CD4-positive, alpha-beta T cell treated with Interleukin-4 for 4 hours (primary cell): ENCODE results near the gene PTPRN2.

Experiments
- DNase-seq: peaks from one replicate; pipeline ENCODE4 v3.0.0-alpha.2; 2020

The PTPRN2 gene

GRCh38 chr7:157846271-157846670 lies 741.4 kb downstream of the PTPRN2 start:
- no peak for DNase-seq

GRCh38 chr7:157845203-157845835 lies 742.3 kb downstream of the PTPRN2 start:
- no peak for DNase-seq

GRCh38 chr7:157844611-157845010 lies 743.0 kb downstream of the PTPRN2 start:
- DNase-seq = no peak

- no peak for DNase-seq
Observed at GRCh38 chr7:157844141-157844540, 743.5 kb downstream of the PTPRN2 start.

GRCh38 chr7:157843336-157844140 lies 744.1 kb downstream of the PTPRN2 start:
- DNase-seq = no peak

- no peak for DNase-seq
Observed at GRCh38 chr7:157841773-157842370, 745.8 kb downstream of the PTPRN2 start.

- DNase-seq = no peak
Observed at GRCh38 chr7:157840914-157841772, 746.5 kb downstream of the PTPRN2 start.

GRCh38 chr7:157840174-157840913 lies 747.3 kb downstream of the PTPRN2 start:
- no peak for DNase-seq

GRCh38 chr7:157839672-157840167 lies 747.9 kb downstream of the PTPRN2 start:
- DNase-seq = no peak

- no peak for DNase-seq
Observed at GRCh38 chr7:157839226-157839625, 748.4 kb downstream of the PTPRN2 start.

- DNase-seq = no peak
Observed at GRCh38 chr7:157837561-157837960, 750.1 kb downstream of the PTPRN2 start.

GRCh38 chr7:157837047-157837446 lies 750.6 kb downstream of the PTPRN2 start:
- no peak for DNase-seq

- DNase-seq = no peak
Observed at GRCh38 chr7:157834501-157835163, 753.0 kb downstream of the PTPRN2 start.

GRCh38 chr7:157832866-157833607 lies 754.6 kb downstream of the PTPRN2 start:
- DNase-seq = no peak

GRCh38 chr7:157832421-157832820 lies 755.2 kb downstream of the PTPRN2 start:
- DNase-seq = no peak

- no peak for DNase-seq
Observed at GRCh38 chr7:157832006-157832405, 755.6 kb downstream of the PTPRN2 start.

GRCh38 chr7:157831143-157831905 lies 756.3 kb downstream of the PTPRN2 start:
- no peak for DNase-seq

- DNase-seq = no peak
Observed at GRCh38 chr7:157830331-157830730, 757.3 kb downstream of the PTPRN2 start.

GRCh38 chr7:157829491-157829890 lies 758.1 kb downstream of the PTPRN2 start:
- DNase-seq = no peak

GRCh38 chr7:157828881-157829280 lies 758.7 kb downstream of the PTPRN2 start:
- no peak for DNase-seq
